ENCODE measurements around the gene RAB43. TPM values are rescaled to one million over a fixed set of nuclear protein-coding genes. Genes with fewer than 3 reads are reported as not detected.
A peak's percentile ranks its signal among the peaks of the same experiment; 100 is the strongest.

Gene RAB43
- total RNA-seq, 4 donors from 2014 or later: 4.8 to 13.2 (median 8.6) TPM

DNA sequence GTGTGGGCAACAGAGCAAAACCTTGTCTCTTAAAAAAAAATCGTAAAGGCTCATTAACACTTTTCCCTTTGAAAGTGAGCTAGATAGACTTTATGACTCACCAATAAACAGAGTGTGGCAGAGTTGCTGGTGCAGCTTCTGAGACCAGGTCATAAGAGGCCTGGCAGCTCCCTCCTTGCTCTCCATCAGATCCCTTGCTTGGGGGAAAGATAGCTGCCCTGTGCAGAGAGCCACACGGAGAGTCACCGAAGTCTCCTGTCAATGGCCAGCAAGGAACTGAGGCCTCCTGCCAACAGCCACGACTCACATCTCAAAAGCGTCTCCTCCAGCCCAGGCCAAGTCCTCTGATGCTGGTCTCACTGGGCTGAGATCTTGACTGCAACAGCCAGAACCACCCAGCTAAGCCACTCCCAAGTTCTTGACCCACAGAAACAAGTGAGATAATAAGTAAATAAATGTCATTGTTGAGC lies 69.7 kb downstream of the RAB43 start:
- peak in 1 of 2 donors; percentile 24 for DNase-seq (ENCODE audit: low spot score in 2 of 2)
- Histone ChIP-seq H3K36me3 (no peaks in the 10 kb centered on the region), H3K27me3 (no peaks in the 10 kb centered on the region), H3K27ac (peak overlapping the region in 1 of 4 donors; percentile 25), H3K4me3 (no peak overlapping the region), H3K9me3 (peaks cover 0 to 9% (median 0%) of the 10 kb centered on the region in 4 donors), H3K4me1 (peaks cover 0 to 25% (median 10%) of the 10 kb centered on the region in 4 donors)
- WGBS, 2 donors: 40 to 42% methylated on average over 5 of the region's 5 CpGs
- TF ChIP-seq EP300 (IDR thresholded peaks at IDR 0.05) (no peak), POLR2A (IDR thresholded peaks at IDR 0.05) (no peak)
- TF ChIP-seq, protein P1, sequence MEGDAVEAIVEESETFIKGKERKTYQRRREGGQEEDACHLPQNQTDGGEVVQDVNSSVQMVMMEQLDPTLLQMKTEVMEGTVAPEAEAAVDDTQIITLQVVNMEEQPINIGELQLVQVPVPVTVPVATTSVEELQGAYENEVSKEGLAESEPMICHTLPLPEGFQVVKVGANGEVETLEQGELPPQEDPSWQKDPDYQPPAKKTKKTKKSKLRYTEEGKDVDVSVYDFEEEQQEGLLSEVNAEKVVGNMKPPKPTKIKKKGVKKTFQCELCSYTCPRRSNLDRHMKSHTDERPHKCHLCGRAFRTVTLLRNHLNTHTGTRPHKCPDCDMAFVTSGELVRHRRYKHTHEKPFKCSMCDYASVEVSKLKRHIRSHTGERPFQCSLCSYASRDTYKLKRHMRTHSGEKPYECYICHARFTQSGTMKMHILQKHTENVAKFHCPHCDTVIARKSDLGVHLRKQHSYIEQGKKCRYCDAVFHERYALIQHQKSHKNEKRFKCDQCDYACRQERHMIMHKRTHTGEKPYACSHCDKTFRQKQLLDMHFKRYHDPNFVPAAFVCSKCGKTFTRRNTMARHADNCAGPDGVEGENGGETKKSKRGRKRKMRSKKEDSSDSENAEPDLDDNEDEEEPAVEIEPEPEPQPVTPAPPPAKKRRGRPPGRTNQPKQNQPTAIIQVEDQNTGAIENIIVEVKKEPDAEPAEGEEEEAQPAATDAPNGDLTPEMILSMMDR (IDR thresholded peaks at IDR 0.05): no peak

DNA sequence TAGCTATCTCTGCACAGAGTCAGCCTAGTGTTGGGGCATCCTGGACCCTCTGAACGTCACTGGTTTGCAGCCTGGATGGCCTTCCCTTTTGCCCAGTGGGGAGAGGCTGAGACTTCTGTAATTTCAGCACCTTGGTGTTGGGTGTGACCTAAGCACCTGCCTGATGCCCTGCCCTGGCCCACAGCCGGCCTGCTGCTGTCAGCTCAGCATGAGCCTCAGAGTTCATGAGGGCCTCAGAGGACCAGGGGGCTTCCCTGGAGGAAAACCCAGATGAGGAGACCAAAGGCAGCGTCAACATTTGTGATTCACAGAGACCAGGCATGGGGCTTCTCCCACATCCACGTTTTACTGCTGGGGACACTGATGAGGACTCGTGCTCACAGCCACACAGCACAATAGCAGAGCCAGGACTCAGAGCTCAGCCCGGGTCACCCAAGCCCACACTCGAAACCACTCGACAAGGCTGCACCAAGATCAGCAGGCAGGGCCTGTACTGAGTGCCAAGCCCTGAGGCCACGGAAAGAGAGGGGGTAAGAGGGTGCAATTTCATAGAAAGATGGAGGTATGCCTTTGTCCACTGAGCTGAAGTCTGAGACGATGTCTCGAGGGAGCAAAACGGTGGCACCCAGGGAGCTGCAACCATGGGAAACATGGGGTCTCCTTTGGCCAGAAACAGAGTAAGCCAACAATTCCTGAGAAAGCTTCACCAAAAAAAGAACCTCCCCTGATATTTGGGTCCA lies 70.9 kb downstream of the RAB43 start:
- Histone ChIP-seq H3K27me3 (peaks cover 0 to 8% of the 10 kb centered on the region in 2 donors), H3K9me3 (peaks cover 0 to 9% (median 0%) of the 10 kb centered on the region in 4 donors), H3K4me1 (peaks cover 0 to 29% (median 16%) of the 10 kb centered on the region in 4 donors), H3K36me3 (no peaks in the 10 kb centered on the region), H3K27ac (no peak overlapping the region), H3K4me3 (no peak overlapping the region)
- WGBS, 2 donors: 80 to 83% methylated on average over 11 to 12 of the region's 12 CpGs
- DNase-seq (ENCODE audit: low spot score in 2 of 2): no peak
- TF ChIP-seq, protein P1 (IDR thresholded peaks at IDR 0.05): no peak
- TF ChIP-seq POLR2A (IDR thresholded peaks at IDR 0.05) (no peak), EP300 (IDR thresholded peaks at IDR 0.05) (no peak)

GRCh38 chr3:129047553-129047839 lies 74.1 kb downstream of the RAB43 start:
- Histone ChIP-seq H3K9me3 (peaks cover 0 to 21% (median 2%) of the 10 kb centered on the region in 4 donors), H3K36me3 (no peaks in the 10 kb centered on the region), H3K27ac (no peak overlapping the region), H3K4me3 (no peak overlapping the region), H3K4me1 (peaks cover 0 to 19% (median 12%) of the 10 kb centered on the region in 4 donors), H3K27me3 (peaks cover 0 to 23% of the 10 kb centered on the region in 2 donors)
- 89 to 90% methylated on average over 4 to 6 of the region's 6 CpGs for WGBS, 2 donors
- no peak for DNase-seq (ENCODE audit: low spot score in 2 of 2)
- no peak for TF ChIP-seq POLR2A (IDR thresholded peaks at IDR 0.05)
- TF ChIP-seq EP300 (IDR thresholded peaks at IDR 0.05): no peak
- TF ChIP-seq, protein P1 (IDR thresholded peaks at IDR 0.05): no peak

DNA sequence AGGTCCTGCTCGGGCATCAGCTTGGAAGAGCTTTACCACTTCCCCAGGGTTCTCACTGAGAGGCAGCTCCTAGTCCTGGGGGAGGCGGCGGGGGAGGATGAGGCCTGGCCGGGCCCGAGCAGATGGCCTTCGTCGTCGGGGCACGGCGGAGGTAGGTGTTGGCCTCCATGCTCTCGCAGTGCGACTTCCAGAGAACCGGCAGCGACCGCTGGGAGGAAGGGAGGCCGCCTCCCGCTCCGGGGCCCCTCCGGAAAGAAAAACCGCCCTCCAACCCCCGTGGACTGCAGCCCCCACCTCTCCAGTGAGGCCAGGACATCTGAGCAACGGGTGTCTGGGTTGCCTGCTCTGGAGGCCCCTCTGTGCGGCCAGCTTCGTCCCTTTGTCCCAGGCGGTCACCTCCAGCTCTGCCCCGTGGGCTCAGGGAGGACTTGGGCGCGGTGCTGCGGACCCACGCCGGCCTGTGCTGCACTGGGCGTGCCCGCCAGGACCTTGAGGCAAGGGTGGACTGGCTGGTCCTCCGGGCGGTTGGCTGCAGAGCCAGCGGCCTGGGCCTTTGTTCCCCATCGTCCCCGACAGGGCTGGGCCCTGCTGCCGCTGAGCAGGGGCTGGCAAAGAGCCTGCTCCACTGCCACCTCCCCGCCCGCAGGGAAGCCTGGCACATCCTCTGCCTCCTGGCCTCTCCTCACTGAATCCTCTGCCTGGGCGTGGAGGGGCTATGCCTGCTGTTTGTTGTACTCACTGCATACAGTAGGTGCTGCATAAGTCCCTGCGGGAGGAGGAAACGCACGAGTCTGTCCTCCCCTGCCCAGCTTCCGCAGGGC lies 74.7 kb downstream of the RAB43 start:
- WGBS, 2 donors: 80 to 82% methylated on average over 18 to 32 of the region's 46 CpGs
- peaks cover 0 to 13% (median 9%) of the 10 kb centered on the region in 4 donors for H3K4me1 ChIP-seq
- H3K4me3 ChIP-seq: no peak overlapping the region

More for the DNA sequence above, 74.7 kb downstream of the RAB43 start:
- no peak for DNase-seq (ENCODE audit: low spot score in 2 of 2)
- no peak overlapping the region for H3K27ac ChIP-seq
- H3K9me3 ChIP-seq: peaks cover 0 to 21% (median 2%) of the 10 kb centered on the region in 4 donors
- no peaks in the 10 kb centered on the region for H3K36me3 ChIP-seq
- H3K27me3 ChIP-seq: peaks cover 0 to 23% of the 10 kb centered on the region in 2 donors
- TF ChIP-seq, protein P1 (IDR thresholded peaks at IDR 0.05): no peak
- TF ChIP-seq POLR2A (IDR thresholded peaks at IDR 0.05) (no peak), EP300 (IDR thresholded peaks at IDR 0.05) (no peak)
